Measurements from ENCODE around the gene RAPGEF1.

DNA sequence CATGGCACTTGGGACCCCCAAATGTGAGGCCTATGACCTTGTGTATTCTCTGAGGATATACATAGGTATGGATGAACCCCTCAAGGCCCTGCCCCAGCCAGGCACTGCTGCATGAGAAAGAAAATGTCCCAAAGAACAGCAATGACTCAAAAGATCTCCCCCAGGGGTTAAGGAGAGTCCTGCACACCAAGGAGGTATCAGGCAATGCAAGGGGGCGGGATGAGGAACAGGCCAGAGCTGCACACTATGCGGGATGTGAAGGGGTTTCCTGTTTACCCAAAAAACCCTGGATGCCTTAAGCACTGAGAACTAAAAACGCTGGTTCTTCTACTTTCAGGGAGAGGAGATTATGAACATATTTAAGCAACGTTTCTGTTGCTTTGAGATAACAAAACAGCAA, 3.4 kb downstream of the RAPGEF1 start:
- no peak for TF ChIP-seq POLR2A (IDR thresholded peaks at IDR 0.05; ENCODE audit: low read length)
- TF ChIP-seq GATA1 (IDR thresholded peaks at IDR 0.05; ENCODE audit: low read depth, low read length), result no peak
